Subcutaneous adipose tissue (tissue), 4 donors: Measurements from ENCODE around the gene SSTR5. TPM values are rescaled to one million over a fixed set of nuclear protein-coding genes. Genes with fewer than 3 reads are reported as not detected.

Experiments used
- CTCF ChIP-seq: fragments of 450-650 bp; IDR thresholded peaks from one replicate; pipeline ENCODE4 v1.5.1; 2016; ENCODE audit warnings: low read depth, mild to moderate bottlenecking, control low read depth, antibody characterized with exemption, moderate library complexity
- total RNA-seq, 4 donors: library from RNA; depleted of rRNA; stranded (reverse); fragments of >200 nt; gene quantifications; one replicate each; pipeline ENCODE4 v1.1.0, GENCODE V29; 2016

SSTR5 gene
- not detected for total RNA-seq

GRCh38 chr16:1072526-1073261 is at the start of gene SSTR5:
Gene SSTR5 (plus strand): TSS chr16:1072747. CDS start chr16:1078869, 6,122 bp downstream.
- TF ChIP-seq CTCF, result no peak

GRCh38 chr16:1024138-1024537 is 48.4 kb upstream of the SSTR5 start:
- TF ChIP-seq CTCF, result no peak

GRCh38 chr16:1026057-1026783 is 46.3 kb upstream of the SSTR5 start:
- no peak for TF ChIP-seq CTCF

- TF ChIP-seq CTCF, result no peak
Measured at GRCh38 chr16:1026784-1027500, 45.6 kb upstream of the SSTR5 start.

GRCh38 chr16:1027501-1027815 is 45.1 kb upstream of the SSTR5 start:
- no peak for TF ChIP-seq CTCF

GRCh38 chr16:1028056-1028455 is 44.5 kb upstream of the SSTR5 start:
- TF ChIP-seq CTCF, result no peak

- no peak for TF ChIP-seq CTCF
Measured at GRCh38 chr16:1028524-1029258, 43.9 kb upstream of the SSTR5 start.
